Measurements from ENCODE around the gene BCAR1.
"Not testable (repeated sequence)": the region's sequence is repeated elsewhere in the genome, so short reads cannot be mapped to it uniquely, and the experiment has no call there.

Gene BCAR1, protein sequence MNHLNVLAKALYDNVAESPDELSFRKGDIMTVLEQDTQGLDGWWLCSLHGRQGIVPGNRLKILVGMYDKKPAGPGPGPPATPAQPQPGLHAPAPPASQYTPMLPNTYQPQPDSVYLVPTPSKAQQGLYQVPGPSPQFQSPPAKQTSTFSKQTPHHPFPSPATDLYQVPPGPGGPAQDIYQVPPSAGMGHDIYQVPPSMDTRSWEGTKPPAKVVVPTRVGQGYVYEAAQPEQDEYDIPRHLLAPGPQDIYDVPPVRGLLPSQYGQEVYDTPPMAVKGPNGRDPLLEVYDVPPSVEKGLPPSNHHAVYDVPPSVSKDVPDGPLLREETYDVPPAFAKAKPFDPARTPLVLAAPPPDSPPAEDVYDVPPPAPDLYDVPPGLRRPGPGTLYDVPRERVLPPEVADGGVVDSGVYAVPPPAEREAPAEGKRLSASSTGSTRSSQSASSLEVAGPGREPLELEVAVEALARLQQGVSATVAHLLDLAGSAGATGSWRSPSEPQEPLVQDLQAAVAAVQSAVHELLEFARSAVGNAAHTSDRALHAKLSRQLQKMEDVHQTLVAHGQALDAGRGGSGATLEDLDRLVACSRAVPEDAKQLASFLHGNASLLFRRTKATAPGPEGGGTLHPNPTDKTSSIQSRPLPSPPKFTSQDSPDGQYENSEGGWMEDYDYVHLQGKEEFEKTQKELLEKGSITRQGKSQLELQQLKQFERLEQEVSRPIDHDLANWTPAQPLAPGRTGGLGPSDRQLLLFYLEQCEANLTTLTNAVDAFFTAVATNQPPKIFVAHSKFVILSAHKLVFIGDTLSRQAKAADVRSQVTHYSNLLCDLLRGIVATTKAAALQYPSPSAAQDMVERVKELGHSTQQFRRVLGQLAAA

DNA sequence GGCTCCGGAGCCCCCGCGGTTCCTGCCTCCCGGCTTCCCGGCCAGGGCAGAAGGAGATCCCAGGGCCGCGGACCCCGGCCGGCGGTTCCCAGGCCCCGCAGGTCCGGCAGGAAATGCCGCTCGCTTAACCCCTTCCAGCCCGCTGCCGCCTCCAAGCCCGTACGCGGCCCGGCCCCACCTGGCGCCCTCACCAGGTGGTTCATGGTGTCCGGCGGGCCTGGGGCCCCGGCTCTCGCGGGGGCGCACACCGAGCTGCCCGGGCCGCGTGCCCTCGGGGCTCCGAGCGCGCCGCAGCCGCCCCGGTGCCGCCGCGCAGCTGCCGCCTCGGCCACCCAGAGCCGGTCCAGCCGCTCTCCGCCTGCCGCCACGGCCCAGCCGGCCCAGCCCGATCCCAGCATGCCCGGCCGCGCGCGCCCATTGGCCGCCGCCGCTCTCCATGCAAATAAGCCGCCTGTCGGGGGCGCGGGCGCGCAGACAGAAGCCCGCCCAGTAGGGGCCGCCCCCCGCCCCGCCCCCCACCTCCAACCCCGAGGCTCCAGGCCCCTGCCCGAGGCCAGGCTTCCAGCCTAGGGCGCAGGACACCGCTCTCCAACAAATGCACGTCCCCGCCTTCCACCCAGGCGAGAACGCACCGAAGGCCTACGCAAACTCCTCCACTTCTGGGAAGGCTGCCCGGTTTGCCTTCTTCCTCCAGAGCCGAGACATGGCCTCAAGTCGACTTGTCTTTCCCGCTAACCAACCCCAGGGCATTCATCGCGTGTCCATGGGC, at the start of gene BCAR1:
Gene BCAR1, minus strand, starts transcription at position 345 of the 769 bp plus-strand sequence. Its CDS starts 142 bp downstream, at position 203.
- DNase-seq = peak; percentile 70

DNA sequence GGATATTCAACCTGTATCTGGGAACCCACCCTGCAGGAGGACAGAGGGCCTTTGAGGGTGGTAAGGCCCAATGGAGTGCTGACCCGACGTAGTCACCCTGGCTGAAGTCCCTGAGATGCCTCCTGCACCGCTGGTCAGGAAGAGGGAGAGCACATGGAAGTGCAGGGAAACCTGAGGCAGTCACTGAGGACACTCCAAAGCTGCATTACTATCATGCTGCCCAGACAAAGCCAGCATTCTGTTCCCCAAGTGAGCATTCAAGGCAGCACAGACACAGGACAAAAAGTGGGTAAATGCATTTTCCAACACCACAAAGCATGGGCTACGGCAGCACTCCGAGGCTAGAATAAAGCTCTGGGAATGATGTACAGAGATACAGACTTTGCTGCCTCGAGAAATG, 46.8 kb upstream of the BCAR1 start:
- no peak for DNase-seq

- DNase-seq = peak; percentile 45
These were observed 45.2 kb upstream of the BCAR1 start for GRCh38 chr16:75296606-75297005.

DNA sequence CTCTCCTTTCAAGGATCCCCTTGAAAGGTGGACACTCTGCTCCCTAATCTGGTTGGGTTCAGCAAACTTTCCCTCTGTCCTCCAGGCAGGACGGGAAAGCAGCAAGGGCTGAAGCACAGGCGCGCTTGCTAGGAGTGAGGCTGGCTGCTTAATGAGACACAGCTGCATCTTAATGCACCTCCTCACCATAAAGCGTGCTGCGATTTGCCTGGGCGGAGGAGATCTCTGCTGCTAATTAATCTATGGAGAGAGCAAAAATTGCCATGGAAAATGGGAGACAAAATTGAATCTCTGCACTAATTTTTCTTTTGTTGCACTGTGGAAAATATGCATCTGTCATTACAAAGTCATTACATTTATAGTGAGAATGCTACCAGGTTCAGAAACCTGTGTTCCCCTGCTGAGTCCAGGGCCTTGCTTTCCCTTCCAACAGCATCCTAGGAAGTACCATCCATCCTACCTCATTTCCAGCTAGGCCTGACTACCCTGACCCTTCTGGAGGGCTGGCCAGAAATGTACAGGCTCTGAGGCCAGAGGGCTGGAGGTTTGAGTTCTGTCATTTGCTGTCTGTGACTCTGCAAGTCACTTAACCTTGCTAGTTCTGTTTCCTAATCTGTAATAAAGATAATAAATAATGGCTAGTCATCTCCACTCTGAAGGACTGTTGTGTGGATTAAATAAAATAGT, 43.5 kb upstream of the BCAR1 start:
- DNase-seq = no peak

GRCh38 chr16:75293772-75294171, 42.3 kb upstream of the BCAR1 start:
- no peak for DNase-seq

- no peak for DNase-seq
These were observed 41.7 kb upstream of the BCAR1 start for GRCh38 chr16:75293173-75293572.

GRCh38 chr16:75292691-75293090, 41.3 kb upstream of the BCAR1 start:
- DNase-seq = no peak

DNA sequence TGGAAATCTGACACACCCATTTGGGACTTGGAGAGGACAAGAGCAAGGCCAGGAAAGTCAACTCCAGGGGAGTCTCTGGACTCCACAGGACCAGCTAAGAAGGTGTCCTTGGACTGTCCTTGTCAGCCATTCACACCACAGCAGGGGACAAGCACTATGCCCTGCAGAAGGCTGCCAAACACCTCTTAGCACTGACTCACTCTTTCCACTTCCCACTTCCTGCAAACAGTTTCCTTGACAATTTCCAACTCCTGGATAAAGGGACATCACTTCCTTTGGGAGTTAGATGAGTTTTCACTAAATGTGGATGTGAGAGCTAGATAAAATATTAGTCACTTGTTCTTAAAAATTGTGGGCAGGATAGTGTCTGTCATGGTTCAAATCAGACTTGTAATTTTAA, 37.8 kb upstream of the BCAR1 start:
- DNase-seq = no peak

GRCh38 chr16:75288596-75289120, 37.2 kb upstream of the BCAR1 start:
- DNase-seq = no peak

- no peak for DNase-seq
These were observed 36.8 kb upstream of the BCAR1 start for GRCh38 chr16:75288181-75288580.

DNA sequence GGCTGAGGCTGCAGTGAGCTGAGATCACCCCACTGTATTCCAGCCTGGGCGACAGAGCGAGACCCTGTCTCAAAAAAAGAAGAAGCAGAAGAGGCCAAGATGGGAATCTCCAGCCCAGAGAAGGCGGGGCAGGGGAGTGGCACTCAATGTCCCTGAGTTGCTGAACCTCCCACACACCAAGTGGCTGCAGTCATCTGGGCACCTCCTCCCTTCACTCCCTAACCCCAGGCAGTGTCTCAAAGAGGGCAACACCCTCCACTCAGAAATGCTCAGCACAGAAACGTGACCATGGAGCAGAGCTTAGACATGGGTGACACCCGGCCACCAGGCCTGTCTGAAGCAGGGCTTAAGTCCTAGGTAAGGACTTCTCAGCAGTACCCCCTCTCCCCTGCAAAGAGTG, 36.3 kb upstream of the BCAR1 start:
- DNase-seq = no peak

GRCh38 chr16:75286389-75286788, 35.0 kb upstream of the BCAR1 start:
- no peak for DNase-seq

DNA sequence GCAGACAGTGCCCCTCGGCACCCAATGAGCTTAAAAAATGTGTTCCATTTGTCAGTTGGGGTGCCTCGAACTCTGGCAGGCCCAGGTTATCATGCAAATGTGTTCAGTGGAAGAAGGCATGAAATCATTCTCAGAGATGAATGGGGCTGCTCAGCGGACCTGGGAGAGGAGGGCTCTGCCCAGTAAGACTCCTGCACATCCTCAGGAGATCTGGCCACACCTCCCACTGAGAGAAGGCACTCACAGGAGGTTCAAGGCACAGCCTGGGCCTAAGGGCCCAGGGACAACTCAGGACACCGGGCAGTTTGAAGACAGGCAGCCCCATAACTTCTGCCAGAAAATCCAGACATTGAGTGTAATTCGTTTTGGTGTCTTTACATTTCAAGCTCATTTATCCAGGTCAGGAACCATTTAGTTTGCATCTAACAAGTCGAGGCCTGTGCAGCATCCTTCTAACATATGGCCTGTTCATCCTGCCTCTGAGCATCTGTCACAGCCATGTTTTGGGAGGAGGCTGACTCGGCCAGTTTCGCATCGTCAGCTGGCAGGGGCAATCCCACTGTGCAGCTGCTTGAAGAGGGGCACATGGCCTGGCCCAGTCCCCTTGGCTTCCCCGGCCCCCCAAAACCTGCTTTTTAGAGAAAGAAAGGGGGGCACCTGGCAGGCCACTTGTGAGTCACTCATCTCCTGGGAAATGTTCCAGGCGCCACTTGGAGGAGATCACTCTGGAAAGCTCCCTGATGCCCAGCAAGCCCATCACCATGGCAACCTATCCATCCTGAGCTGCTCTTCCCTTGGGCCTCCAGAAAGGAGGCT, 31.2 kb upstream of the BCAR1 start:
- peak; percentile 13 for DNase-seq

GRCh38 chr16:75281826-75282225, 30.4 kb upstream of the BCAR1 start:
- no peak for DNase-seq

DNA sequence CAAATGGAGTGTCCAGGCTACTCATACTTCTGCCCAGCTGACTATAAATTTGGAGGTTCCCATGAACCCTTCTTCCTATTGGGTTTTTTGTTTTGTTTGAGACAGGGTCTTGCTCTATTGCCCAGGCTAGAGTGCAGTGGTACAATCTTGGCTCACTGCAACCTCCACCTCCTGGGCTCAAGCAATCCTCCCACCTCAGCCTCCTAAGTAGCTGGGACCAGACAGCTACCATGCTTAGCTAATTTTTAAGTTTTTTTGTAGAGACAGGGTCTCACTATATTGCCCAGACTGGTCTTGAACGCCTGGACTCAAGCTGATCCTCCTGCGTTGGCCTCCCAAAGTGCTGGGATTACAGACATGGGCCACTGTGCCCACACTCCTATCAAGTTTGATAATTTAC, 29.6 kb upstream of the BCAR1 start:
- not testable (repeated sequence) for DNase-seq

GRCh38 chr16:75280331-75280804, 28.9 kb upstream of the BCAR1 start:
- no peak for DNase-seq

DNA sequence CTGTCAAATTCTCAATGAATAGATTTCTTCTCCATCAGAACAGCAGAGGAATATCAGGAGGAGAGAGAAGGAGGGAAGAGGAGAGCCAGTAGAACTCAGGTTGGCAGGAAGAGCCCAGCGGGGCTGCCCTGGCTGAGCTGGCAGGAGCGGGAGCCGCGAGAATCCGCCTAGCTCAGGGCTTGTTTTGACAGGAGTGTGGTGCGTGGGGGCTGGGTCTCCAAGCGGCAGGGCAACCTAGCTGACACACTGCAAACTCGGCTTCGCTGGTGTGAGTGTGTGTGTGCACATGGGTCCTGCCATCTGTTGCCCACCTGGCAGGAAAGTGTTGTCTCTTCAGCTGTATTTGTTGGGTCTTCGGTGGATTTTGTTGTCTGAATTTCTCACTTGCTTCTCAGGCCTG, 27.9 kb upstream of the BCAR1 start:
- DNase-seq = peak; percentile 36

DNA sequence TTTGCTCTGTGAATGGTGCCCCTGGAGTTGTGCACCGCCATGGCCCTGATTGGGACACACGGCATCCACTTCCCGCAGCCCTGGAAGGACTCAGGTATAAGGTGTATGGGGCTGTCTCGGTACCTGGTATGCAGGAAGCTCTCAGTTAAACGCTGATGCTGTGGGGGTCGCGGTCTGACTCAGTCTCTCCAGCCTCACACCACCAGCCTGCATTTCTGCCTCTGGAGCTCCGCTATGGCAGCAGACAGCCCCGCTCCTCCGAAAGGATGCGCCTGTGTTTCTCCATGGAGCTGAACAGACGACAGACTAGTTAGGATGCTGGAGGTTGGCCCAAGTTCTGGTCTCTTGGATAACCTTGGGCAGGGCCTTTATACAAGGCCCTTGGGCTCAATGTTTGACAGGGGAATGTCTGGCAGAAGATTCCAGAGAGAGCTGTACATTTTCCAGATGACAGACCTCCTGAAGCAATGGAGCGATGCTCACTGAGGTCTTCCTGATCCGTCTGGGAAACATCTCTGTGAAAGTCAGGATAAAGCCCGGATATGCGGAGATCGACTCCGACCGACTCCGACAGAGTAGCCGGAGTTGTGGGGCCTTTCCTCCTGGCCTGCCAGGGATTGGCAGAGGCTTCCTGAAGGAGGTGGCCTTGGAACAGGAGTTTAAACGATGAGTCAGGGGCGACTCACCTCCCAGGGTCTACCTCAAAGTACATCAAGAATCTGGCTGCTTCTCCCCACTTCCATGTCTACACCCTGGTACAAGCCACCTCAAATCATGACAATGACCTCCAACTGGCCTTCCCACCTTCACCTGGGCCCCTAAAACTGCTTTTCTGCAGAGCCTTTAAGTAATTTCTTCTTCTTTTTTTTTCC, 21.9 kb upstream of the BCAR1 start:
- no peak for DNase-seq

DNA sequence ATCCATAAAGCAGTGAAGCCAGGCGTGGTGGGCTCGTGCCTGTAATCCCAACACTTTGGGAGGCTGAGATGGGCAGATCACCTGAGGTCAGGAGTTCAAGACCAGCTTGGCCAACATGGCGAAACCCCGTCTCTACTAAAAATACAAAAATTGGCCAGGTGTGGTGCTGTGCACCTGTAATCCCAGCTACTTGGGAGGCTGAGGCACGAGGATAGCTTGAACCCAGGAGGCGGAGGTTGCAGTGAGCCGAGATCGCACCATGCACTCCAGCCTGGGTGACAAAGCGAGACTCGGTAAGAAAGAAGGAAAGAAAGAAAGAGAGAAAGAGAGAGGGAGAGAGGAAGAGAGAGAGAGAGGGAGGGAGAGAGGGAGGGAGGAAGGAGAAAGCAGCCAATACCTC, 21.2 kb upstream of the BCAR1 start:
- DNase-seq = not testable (repeated sequence)

- no peak for DNase-seq
These were observed 20.7 kb upstream of the BCAR1 start for GRCh38 chr16:75272097-75272551.

Measured in NCI-H1092 (cell line).